Right lobe of liver (tissue), 6 donors: ENCODE results near the gene KCNF1. TPM values are rescaled to one million over a fixed set of nuclear protein-coding genes. Genes with fewer than 3 reads are reported as not detected.

Source experiments
- ATAC-seq, 4 donors: fragments of 200-7000 bp; cut with Tn5 transposase; one replicate each; pipeline ENCODE4 v1.9.1; 2020; ENCODE audit warnings: mild to moderate bottlenecking in 4 of 4, moderate library complexity in 4 of 4
- DNase-seq, 3 donors: peaks; one replicate each; pipeline ENCODE4 v3.0.0-alpha.2; 2020
- H3K27ac ChIP-seq, 3 donors: fragments of 200-600 bp; one replicate each; pipeline ENCODE4 v1.8.0; 2022
- H3K27me3 ChIP-seq, 2 donors: fragments of 200-600 bp; one replicate each; pipeline ENCODE4 v1.8.0; 2022
- H3K36me3 ChIP-seq, 4 donors: fragments of 200-600 bp; sonication (generic) in 1 of 4; one replicate each; pipeline versions ENCODE4 v1.5.1 to v1.8.0; 2017 to 2022; ENCODE audit warnings: control low read depth in 1 of 4
- H3K4me1 ChIP-seq, 4 donors: fragments of 200-600 bp; sonication (generic) in 1 of 4; one replicate each; pipeline versions ENCODE4 v1.5.1 to v1.8.0; 2017 to 2022; ENCODE audit warnings: control low read depth in 1 of 4
- H3K4me3 ChIP-seq, 3 donors: fragments of 200-600 bp; one replicate each; pipeline ENCODE4 v1.8.0; 2022
- H3K9me3 ChIP-seq, 4 donors: fragments of 200-600 bp; sonication (generic) in 1 of 4; one replicate each; pipeline versions ENCODE4 v1.5.1 to v1.8.0; 2017 to 2022; ENCODE audit warnings: control low read depth in 1 of 4
- CTCF ChIP-seq, 4 donors: fragments of 200-600 bp in 3 of 4; fragments of 450-650 bp in 1 of 4; IDR thresholded peaks; one replicate each; pipeline versions ENCODE4 v1.5.1 to v1.8.0; 2016 to 2022; ENCODE audit warnings: antibody characterized with exemption in 4 of 4, mild to moderate bottlenecking in 2 of 4
- POLR2A ChIP-seq: fragments of 450-650 bp; IDR thresholded peaks from one replicate; pipeline ENCODE4 v1.6.1; 2017; ENCODE audit warnings: antibody characterized with exemption, mild to moderate bottlenecking
- WGBS: methylation state at CpG from one replicate; pipeline ENCODE4 v1.1.6; 2018; ENCODE audit warnings: low coverage, low lambda C conversion rate; ENCODE audit not compliant: insufficient coverage; ENCODE audit errors: missing lambda C conversion rate; 5-methylcytosine and 5-hydroxymethylcytosine counted together
- intact Hi-C, 2 donors: fragments of 100-400 bp; cut with DNase I; formaldehyde crosslinking; loops; one replicate each; pipeline versions ENCODE4 v1.11.2 to v1.14.1; 2022
- total RNA-seq, 6 experiments: library from RNA; depleted of rRNA in 2 of 6; stranded (reverse); fragments of >200 nt in 2 of 6; fragmentation: NEBNext Ultra II Directional in 3 of 6; extraction: Animal tissue kit (Norgen Biotek cat#: 25700) in 3 of 6; gene quantifications; one replicate each; pipeline versions ENCODE4 v1.1.0 to v1.2.4, GENCODE V29; 2016 to 2023
- donor health status: DM: no; HTN: yes; CAD: no.
- donor health status: DM: no; HTN: no; CAD: no.
- donor health status: DM: no; HTN: no; CAD: no.
- donor health status: DM: no; HTN: yes; CAD: no.
- donor health status: DM: no; HTN: yes; CAD: no.

KCNF1 gene
- total RNA-seq, 6 experiments from 2014 or later, result not detected

DNA sequence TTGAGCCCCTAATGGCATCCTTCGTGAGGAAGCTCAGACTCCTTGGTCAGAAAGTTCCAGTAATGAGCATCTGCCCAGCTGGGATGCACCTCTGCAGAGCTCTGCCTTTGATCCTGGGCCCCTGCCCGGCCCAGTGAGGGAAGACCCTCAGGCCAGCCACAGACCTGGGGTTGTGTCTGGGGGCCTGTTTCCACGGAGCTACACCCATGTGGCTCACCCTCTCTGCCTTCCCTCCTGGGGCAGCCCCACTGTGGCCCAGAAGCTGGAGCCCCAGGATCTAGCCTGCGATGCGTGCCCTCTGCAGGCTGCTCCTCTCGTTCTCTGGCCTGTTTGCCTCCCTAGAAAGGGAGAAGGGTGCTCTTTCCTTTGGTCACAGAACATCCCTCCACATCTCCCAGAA is 9.8 kb downstream of the KCNF1 start:
- WGBS, result 50% methylated on average over 2 of the region's 6 CpGs
- Histone ChIP-seq H3K4me3 (no peak overlapping the region), H3K27me3 (no peaks in the 10 kb centered on the region), H3K27ac (no peak overlapping the region), H3K36me3 (no peaks in the 10 kb centered on the region), H3K4me1 (no peaks in the 10 kb centered on the region), H3K9me3 (no peaks in the 10 kb centered on the region)
- ATAC-seq (no peak), DNase-seq (no peak)
- intact Hi-C loops, result no loop called here
- no peak for TF ChIP-seq CTCF (IDR thresholded peaks at IDR 0.05)
- TF ChIP-seq POLR2A, result no peak

GRCh38 chr2:10922307-10923007 is 10.7 kb downstream of the KCNF1 start:
- no peak overlapping the region for H3K4me3 ChIP-seq
- H3K27me3 ChIP-seq, result no peaks in the 10 kb centered on the region
- H3K27ac ChIP-seq, result no peak overlapping the region
- WGBS, result 59% methylated on average over 11 of the region's 20 CpGs
- no peaks in the 10 kb centered on the region for H3K4me1 ChIP-seq
- H3K9me3 ChIP-seq, result no peaks in the 10 kb centered on the region
- no peak for TF ChIP-seq POLR2A
- no peak for TF ChIP-seq CTCF (IDR thresholded peaks at IDR 0.05)
- intact Hi-C loops, result no loop called here
- H3K36me3 ChIP-seq, result no peaks in the 10 kb centered on the region
- no peak for ATAC-seq
- DNase-seq, result no peak

- DNase-seq, result no peak
- no peak overlapping the region for H3K4me3 ChIP-seq
- no peak for ATAC-seq
- WGBS, result 67% methylated on average over 1 of the region's 7 CpGs
- no peak for TF ChIP-seq POLR2A
- TF ChIP-seq CTCF (IDR thresholded peaks at IDR 0.05), result no peak
- no peaks in the 10 kb centered on the region for H3K27me3 ChIP-seq
- H3K36me3 ChIP-seq, result no peaks in the 10 kb centered on the region
- H3K4me1 ChIP-seq, result no peaks in the 10 kb centered on the region
- no peak overlapping the region for H3K27ac ChIP-seq
- intact Hi-C loops, result no loop called here
- H3K9me3 ChIP-seq, result no peaks in the 10 kb centered on the region
These were observed 11.3 kb downstream of the KCNF1 start for GRCh38 chr2:10923008-10923375.

DNA sequence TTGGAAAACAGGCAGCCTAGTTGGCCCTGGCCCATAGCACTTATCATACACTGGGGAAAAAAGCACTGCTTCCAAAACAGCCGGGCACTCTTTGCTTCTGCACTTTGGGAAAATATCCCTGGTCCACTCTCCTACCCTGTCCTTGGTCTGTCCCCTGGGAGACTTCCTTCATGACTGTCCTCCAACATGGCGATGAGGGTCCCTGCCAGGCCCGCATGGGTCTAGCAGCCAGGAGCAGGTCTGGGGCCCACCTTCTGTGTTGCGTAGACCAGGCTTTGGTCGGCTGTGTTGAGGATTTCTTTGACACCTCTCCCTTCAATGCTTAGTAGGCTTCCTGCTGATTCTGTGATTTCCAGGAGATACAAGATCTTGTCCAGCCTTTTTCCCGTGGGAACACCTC is 12.2 kb downstream of the KCNF1 start:
- intact Hi-C loops, result no loop called here
- Histone ChIP-seq H3K9me3 (no peaks in the 10 kb centered on the region), H3K27ac (no peak overlapping the region), H3K4me3 (no peak overlapping the region), H3K36me3 (no peaks in the 10 kb centered on the region), H3K27me3 (no peaks in the 10 kb centered on the region), H3K4me1 (no peaks in the 10 kb centered on the region)
- ATAC-seq, result no peak
- TF ChIP-seq CTCF (IDR thresholded peaks at IDR 0.05), result no peak
- TF ChIP-seq POLR2A, result no peak
- WGBS, result 50% methylated on average over 2 of the region's 6 CpGs
- DNase-seq, result no peak

DNA sequence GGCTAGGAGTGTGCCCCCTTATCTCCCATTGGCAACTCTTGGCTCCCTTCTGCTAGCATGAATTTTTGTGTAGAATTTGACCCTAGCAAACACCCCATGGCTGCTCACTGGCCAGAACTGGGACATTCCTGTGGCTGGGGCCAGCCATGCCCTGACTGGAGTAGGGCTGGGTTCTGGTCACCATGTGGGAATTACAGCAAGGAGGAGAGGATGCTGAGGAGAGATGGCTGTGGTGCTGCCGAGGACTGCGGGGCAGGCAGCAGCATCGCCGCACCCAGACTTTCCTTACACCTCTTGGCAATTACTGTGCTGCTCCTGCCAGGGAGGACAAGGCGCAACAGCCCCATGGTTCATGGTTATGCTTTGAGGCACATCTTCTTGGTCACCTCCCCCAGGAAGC is 12.7 kb downstream of the KCNF1 start:
- Histone ChIP-seq H3K4me1 (no peaks in the 10 kb centered on the region), H3K27ac (no peak overlapping the region), H3K36me3 (no peaks in the 10 kb centered on the region), H3K9me3 (no peaks in the 10 kb centered on the region), H3K27me3 (no peaks in the 10 kb centered on the region), H3K4me3 (no peak overlapping the region)
- no peak for TF ChIP-seq POLR2A
- no peak for TF ChIP-seq CTCF (IDR thresholded peaks at IDR 0.05)
- intact Hi-C loops, result no loop called here
- no peak for ATAC-seq
- DNase-seq, result no peak
- WGBS, result no CpG with 5 or more reads among the region's 5 CpGs
